ENCODE data around the gene IL16.

Gene IL16

GRCh38 chr15:81296673-81297072 is 100.0 kb downstream of the IL16 start:
- DNase-seq, result no peak

- DNase-seq, result no peak
Observed at GRCh38 chr15:81297147-81297572, 100.5 kb downstream of the IL16 start.

- no peak for DNase-seq
Observed at GRCh38 chr15:81297603-81298575, 101.2 kb downstream of the IL16 start.

- no peak for DNase-seq
Observed at GRCh38 chr15:81298611-81299010, 101.9 kb downstream of the IL16 start.

- DNase-seq, result no peak
Observed at GRCh38 chr15:81299156-81299555, 102.5 kb downstream of the IL16 start.

GRCh38 chr15:81299630-81300273 is 103.1 kb downstream of the IL16 start:
- no peak for DNase-seq

GRCh38 chr15:81301385-81301784 is 104.7 kb downstream of the IL16 start:
- no peak for DNase-seq

GRCh38 chr15:81301815-81302399 is 105.2 kb downstream of the IL16 start:
- DNase-seq, result no peak

GRCh38 chr15:81302701-81303109 is 106.0 kb downstream of the IL16 start:
- no peak for DNase-seq

- DNase-seq, result no peak
Observed at GRCh38 chr15:81303244-81304225, 106.9 kb downstream of the IL16 start.

- no peak for DNase-seq
Observed at GRCh38 chr15:81304226-81304625, 107.5 kb downstream of the IL16 start.

- DNase-seq, result no peak
Observed at GRCh38 chr15:81308260-81308659, 111.6 kb downstream of the IL16 start.

- DNase-seq, result no peak
Observed at GRCh38 chr15:81309647-81310450, 113.2 kb downstream of the IL16 start.

- DNase-seq, result no peak
Observed at GRCh38 chr15:81310480-81310879, 113.8 kb downstream of the IL16 start.

GRCh38 chr15:81311752-81312464 is 115.2 kb downstream of the IL16 start:
- DNase-seq, result no peak

GRCh38 chr15:81312790-81313543 is 116.3 kb downstream of the IL16 start:
- no peak for DNase-seq

- DNase-seq, result no peak
Observed at GRCh38 chr15:81313686-81314085, 117.0 kb downstream of the IL16 start.

GRCh38 chr15:81314378-81314777 is 117.7 kb downstream of the IL16 start:
- no peak for DNase-seq

- no peak for DNase-seq
Observed at GRCh38 chr15:81315452-81316175, 118.9 kb downstream of the IL16 start.

All from DMS79 (cell line).